Right hindlimb (tissue), 1 donor: Measurements from ENCODE around the gene HSPA1L.

ENCODE experiments used
- DNase-seq: peaks from one replicate; pipeline ENCODE4 v3.0.0-alpha.2; 2018

Gene HSPA1L

GRCh38 chr6:31780507-31781243 lies 34.4 kb downstream of the HSPA1L start:
- no peak for DNase-seq

DNA sequence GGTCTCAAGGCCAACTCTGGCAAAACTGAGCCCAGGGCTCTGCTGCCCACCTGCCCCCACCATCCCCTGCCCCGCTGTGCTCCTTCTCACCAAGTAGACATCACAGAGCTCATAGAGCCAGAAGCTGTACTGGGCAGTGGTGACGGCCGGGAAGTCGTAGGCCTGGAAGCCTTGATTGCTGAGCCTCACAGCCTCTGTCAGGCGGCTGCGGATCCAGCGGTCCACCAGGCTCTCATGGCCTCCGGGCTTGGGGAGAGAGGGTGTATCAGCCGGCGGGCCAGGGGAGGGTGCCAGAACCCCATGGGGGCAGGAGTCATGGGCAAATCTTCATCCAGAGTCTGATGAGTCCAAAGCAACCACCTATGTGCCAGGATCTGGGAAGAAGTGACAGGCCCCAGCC lies 35.2 kb downstream of the HSPA1L start:
- DNase-seq: no peak

GRCh38 chr6:31778999-31779885 lies 35.8 kb downstream of the HSPA1L start:
- no peak for DNase-seq

DNA sequence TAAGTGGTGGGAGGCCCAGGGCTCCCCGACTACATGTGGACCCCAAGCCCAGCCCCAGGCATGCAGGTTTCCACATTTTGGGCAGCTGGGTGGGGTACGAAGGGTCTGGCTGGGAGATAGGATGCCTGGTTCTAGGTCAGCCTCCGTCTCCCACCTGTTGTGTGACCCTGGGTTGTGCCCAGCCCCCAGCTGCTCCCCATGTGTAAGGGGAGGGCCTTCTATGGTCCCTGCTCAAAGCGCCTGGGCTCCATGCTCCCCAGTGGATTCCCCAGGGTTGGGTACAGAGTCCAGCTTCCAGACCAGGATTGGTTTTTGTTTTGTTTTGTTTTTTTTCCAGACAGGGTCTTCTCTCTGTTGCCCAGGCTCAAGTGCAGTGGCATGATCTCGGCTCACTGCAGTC lies 36.9 kb downstream of the HSPA1L start:
- DNase-seq: no peak

- DNase-seq: no peak
These were observed 37.4 kb downstream of the HSPA1L start for GRCh38 chr6:31777667-31778050.

- peak; percentile 62 for DNase-seq
These were observed 38.0 kb downstream of the HSPA1L start, which contains the start of gene VWA7 for GRCh38 chr6:31776989-31777666. VWA7 (minus strand) TSS chr6:31777328; CDS start chr6:31776779, 549 bp downstream.

DNA sequence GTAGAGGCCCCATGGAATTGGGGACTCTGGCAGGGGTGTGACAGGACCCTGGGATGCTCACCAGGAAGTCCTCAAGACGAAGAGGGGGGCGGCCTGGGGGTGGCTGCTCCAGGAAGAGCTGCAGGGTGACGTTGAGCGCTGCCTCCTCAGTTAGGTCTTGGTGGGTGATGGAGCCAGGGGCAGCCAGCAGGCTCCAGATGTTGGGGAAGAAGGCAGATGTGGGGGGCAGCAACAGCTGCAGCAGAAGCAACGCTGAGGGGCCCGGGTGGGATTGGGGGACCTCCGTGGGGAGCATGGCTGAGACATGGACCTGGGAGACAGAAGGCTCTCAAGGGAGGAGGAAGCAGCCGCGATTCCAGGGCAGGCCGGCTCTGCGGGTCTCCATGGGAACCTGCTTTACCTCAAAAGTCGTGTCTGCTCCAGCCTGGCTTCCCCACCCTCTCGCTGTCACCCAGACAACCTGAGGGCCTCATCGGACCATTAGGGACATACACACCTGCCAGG lies 38.5 kb downstream of the HSPA1L start:
- DNase-seq: no peak

DNA sequence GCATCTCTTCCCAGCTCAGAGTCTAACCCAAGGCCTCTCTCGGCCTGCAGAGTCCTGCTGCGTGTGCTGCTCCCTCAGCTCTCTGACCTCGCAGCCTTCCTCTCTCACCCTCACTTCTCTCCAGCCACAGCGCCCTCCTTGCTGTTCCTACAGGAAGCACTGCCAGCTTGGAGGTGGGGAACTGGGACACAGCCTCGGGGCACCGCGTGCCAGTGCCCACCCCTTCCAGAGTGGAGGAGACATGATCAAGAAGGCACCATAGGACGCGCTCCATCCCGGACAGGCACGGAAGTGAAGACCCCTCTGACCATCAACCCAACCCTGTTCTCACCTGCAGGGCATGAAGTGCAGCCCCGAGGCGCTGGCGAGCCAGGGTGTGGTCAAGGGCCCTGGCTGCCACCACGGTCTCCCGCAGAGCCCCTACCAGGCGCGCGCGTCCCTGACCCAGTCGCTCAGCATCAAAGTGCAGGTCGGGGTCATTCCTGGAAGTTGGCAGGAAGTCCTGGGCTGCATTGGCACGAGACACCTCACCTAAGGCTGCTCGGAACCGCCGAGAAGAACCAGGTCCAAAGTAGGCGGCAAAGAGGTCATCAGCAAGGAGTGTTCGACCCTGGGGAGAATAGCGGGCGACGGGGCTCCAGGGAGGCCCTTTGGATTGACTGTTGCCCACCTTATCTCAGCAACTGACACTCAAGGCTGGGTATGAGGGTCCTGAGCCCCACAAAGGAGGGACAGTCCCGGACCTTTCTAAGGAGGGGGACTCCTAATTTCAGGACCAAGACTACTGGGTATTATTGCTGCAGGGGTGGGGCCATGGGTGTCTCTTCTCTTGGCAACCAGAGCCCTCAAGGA lies 39.2 kb downstream of the HSPA1L start:
- DNase-seq: no peak

DNA sequence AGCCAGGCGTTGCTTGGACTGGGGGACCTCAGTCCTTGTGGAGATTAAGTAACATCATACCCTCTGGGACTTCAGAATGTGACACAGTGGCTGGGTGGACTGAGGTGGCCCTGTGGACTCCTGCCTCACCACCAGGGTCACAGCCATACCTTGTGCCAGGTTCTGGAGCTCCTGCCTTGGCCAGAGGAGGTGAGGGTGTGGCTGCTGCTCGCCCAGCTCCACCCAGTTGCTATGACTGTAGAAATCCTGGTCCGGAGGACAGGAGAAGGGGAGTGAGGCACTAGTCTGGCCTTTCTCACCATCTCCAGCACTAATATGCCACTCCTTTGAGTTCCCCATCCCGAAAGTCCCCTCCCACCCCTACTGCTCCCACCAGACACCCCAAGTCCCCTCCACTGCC lies 39.9 kb downstream of the HSPA1L start:
- no peak for DNase-seq

- DNase-seq: no peak
These were observed 43.1 kb downstream of the HSPA1L start for GRCh38 chr6:31771992-31772358.

DNA sequence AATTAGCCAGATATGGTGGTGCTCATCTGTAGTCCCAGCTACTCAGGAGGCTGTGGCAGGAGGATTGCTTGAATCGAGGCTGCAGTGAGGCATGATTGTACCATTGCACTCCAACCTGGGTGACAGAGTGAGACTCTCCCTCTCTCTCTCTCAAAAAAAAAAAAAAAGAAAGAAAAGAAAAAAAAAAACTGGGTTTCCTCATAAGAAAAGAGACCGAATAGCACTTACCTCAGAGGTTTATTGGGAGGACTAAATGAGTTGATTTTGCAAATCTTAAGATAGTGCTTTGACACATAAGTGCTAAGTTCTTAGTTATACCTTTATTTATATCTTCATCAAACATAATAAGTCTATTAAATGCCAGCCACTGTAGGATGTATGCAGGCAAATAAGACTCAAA lies 44.2 kb downstream of the HSPA1L start:
- DNase-seq: no peak

GRCh38 chr6:31769684-31770371 lies 45.3 kb downstream of the HSPA1L start:
- DNase-seq: no peak

GRCh38 chr6:31768363-31769257 lies 46.5 kb downstream of the HSPA1L start:
- DNase-seq: no peak

GRCh38 chr6:31767096-31767645 lies 47.9 kb downstream of the HSPA1L start:
- no peak for DNase-seq

- DNase-seq: no peak
These were observed 48.9 kb downstream of the HSPA1L start for GRCh38 chr6:31765910-31766794.

DNA sequence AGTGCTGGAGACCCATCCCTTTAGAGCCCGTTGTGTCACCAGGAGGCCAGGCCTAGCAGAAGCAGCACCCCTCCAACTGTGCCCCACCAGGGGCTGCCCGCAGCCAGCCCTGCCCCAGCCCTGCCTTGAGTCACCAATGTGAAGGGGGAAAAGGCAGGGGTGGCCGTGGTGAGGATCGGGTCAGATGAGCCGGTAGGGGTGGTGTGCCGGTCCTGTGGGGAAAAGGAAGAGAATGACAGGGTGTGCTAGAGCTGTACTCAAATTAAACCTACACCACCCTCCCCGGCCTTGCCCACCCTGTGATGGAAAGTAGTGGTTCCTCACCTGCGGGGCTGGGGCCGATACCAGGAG lies 49.5 kb downstream of the HSPA1L start:
- DNase-seq: no peak

- DNase-seq: no peak
These were observed 50.9 kb downstream of the HSPA1L start for GRCh38 chr6:31764198-31764597.

DNA sequence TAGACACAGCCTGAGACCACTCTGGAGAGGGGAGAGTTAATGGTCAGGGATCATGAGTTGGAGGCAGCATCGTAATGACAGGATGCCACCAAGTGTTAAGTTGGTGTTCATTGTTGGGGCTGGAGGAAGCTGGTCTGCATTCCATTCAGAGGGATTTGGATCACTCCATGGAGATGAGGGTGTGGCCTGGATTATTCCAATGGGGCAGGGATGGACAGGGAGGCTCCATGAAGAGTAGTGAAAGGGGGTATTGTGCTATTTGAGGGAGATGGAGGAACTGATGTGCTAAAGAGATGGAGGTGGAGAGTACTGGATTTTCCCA lies 51.5 kb downstream of the HSPA1L start:
- no peak for DNase-seq

- DNase-seq: no peak
These were observed 52.0 kb downstream of the HSPA1L start for GRCh38 chr6:31762878-31763618.
